Endothelial cell (in vitro differentiated cells): Measurements from ENCODE around the gene NRTN. TPM values are rescaled to one million over a fixed set of nuclear protein-coding genes. Genes with fewer than 3 reads are reported as not detected.

Experiments
- DNase-seq: peaks from one replicate; pipeline ENCODE4 v3.0.0; 2021; ENCODE audit warnings: low spot score
- H3K27ac Mint-ChIP-seq: one replicate; pipeline ENCODE4 v1.8.0; 2021; ENCODE audit warnings: mixed read lengths, inconsistent platforms; ENCODE audit not compliant: unreplicated experiment
- H3K27me3 Mint-ChIP-seq: one replicate; pipeline ENCODE4 v1.8.0; 2021; ENCODE audit warnings: mild to moderate bottlenecking, moderate library complexity, mixed read lengths, inconsistent platforms; ENCODE audit not compliant: unreplicated experiment
- H3K36me3 Mint-ChIP-seq: one replicate; pipeline ENCODE4 v1.8.0; 2021; ENCODE audit warnings: mild to moderate bottlenecking, low read depth, mixed read lengths, inconsistent platforms; ENCODE audit not compliant: unreplicated experiment
- H3K4me1 Mint-ChIP-seq: one replicate; pipeline ENCODE4 v1.8.0; 2021; ENCODE audit warnings: mild to moderate bottlenecking, mixed read lengths, inconsistent platforms; ENCODE audit not compliant: unreplicated experiment
- H3K4me3 Mint-ChIP-seq: one replicate; pipeline ENCODE4 v1.8.0; 2021; ENCODE audit warnings: mild to moderate bottlenecking, mixed read lengths, inconsistent platforms; ENCODE audit not compliant: unreplicated experiment
- H3K9me3 Mint-ChIP-seq: one replicate; pipeline ENCODE4 v1.8.0; 2021; ENCODE audit warnings: mixed read lengths, inconsistent platforms; ENCODE audit not compliant: unreplicated experiment
- total RNA-seq: library from RNA; stranded (reverse); fragmentation: NEBNext Ultra II Directional; extraction: Animal tissue kit (Norgen Biotek cat#: 25700); gene quantifications from one replicate; pipeline ENCODE4 v1.2.1, GENCODE V29; 2021; ENCODE audit not compliant: unreplicated experiment
- TF ChIP-seq, protein P1 (sequence below): fragments of 200-600 bp; sonication (generic); IDR thresholded peaks from one replicate; pipeline ENCODE4 v1.5.0; 2021; ENCODE audit warnings: antibody characterized with exemption; ENCODE audit not compliant: unreplicated experiment

Gene NRTN
- total RNA-seq, 1 donor from 2014 or later: 0.56 TPM

DNA sequence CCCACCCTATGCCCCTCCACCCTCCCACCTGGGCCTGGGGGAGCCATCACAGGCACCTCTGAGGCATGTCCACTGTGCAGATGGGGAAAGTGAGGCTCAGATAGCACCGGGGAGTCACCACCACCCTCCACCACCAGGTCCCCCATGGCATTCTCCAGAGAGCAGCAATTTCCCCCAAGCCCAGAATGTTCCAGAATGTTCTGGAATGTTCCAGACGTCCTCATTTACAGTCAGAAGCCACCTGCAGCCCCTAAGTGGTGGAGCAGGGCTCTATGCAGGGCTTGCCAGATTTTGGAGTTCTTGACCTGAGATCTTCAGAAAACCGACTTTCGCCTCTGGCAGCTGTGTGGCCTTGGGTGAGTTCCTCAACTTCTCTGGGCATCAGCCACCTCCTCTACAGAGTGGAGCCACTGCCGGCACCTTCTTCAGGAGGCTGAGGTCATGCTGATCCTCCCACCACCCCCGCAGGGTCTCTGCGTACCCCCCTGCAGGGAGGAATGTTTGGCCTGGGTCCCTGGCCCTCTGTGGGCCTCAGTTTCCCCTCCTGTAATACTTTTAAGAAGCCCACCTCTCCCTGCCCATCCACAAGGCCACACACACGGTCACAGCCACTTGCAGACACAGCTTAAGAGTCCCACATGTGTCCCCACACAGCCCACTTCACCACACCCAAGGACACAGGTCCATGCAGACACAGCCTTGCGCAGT is 59.3 kb downstream of the NRTN start:
- TF ChIP-seq, protein P1, sequence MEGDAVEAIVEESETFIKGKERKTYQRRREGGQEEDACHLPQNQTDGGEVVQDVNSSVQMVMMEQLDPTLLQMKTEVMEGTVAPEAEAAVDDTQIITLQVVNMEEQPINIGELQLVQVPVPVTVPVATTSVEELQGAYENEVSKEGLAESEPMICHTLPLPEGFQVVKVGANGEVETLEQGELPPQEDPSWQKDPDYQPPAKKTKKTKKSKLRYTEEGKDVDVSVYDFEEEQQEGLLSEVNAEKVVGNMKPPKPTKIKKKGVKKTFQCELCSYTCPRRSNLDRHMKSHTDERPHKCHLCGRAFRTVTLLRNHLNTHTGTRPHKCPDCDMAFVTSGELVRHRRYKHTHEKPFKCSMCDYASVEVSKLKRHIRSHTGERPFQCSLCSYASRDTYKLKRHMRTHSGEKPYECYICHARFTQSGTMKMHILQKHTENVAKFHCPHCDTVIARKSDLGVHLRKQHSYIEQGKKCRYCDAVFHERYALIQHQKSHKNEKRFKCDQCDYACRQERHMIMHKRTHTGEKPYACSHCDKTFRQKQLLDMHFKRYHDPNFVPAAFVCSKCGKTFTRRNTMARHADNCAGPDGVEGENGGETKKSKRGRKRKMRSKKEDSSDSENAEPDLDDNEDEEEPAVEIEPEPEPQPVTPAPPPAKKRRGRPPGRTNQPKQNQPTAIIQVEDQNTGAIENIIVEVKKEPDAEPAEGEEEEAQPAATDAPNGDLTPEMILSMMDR: no peak
- Mint-ChIP-seq H3K4me3 (no peak overlapping the region), H3K36me3 (no peaks in the 10 kb centered on the region), H3K27me3 (peaks cover 15% of the 10 kb centered on the region), H3K9me3 (no peaks in the 10 kb centered on the region), H3K27ac (no peak overlapping the region), H3K4me1 (no peaks in the 10 kb centered on the region)
- DNase-seq: no peak

- TF ChIP-seq, protein P1: peak; percentile 48
- Mint-ChIP-seq H3K9me3 (no peaks in the 10 kb centered on the region), H3K27me3 (peaks cover 15% of the 10 kb centered on the region), H3K4me3 (no peak overlapping the region), H3K4me1 (no peaks in the 10 kb centered on the region), H3K36me3 (no peaks in the 10 kb centered on the region), H3K27ac (no peak overlapping the region)
- no peak for DNase-seq
These were observed 60.0 kb downstream of the NRTN start for GRCh38 chr19:5864725-5865486.

- Mint-ChIP-seq H3K27ac (no peak overlapping the region), H3K27me3 (peaks cover 16% of the 10 kb centered on the region), H3K9me3 (no peaks in the 10 kb centered on the region), H3K4me1 (no peaks in the 10 kb centered on the region), H3K4me3 (no peak overlapping the region), H3K36me3 (no peaks in the 10 kb centered on the region)
- TF ChIP-seq, protein P1: no peak
- DNase-seq: no peak
These were observed 60.9 kb downstream of the NRTN start for GRCh38 chr19:5865772-5866171.

- Mint-ChIP-seq H3K36me3 (no peaks in the 10 kb centered on the region), H3K9me3 (no peaks in the 10 kb centered on the region), H3K27ac (no peak overlapping the region), H3K4me1 (no peaks in the 10 kb centered on the region), H3K4me3 (no peak overlapping the region), H3K27me3 (peaks cover 17% of the 10 kb centered on the region)
- TF ChIP-seq, protein P1: no peak
- no peak for DNase-seq
These were observed 62.6 kb downstream of the NRTN start for GRCh38 chr19:5867201-5868136.
